IMR-90 (cell line): ENCODE results near the gene COPB1. TPM values are rescaled to one million over a fixed set of nuclear protein-coding genes. Genes with fewer than 3 reads are reported as not detected.

Experiments used
- ATAC-seq: fragments of 200-7000 bp; cut with Tn5 transposase; 2 replicates; pipeline ENCODE4 v1.9.1; 2020; ENCODE audit warnings: low read depth, mild to moderate bottlenecking, moderate library complexity
- BruUV-seq: library from RNA; stranded (reverse); fragments of 400-500 nt; replicated peaks from 2 replicates; lab custom pipeline; 2021; lab: Mats Ljungman, UMichigan
- CTCF ChIA-PET: fragments of 300-600 bp; formaldehyde crosslinking; extraction: SDS; loops from one replicate; lab custom pipeline; 2021; ENCODE audit warnings: antibody characterized with exemption; lab: Yijun Ruan, JAX
- POLR2A ChIA-PET: fragments of 300-600 bp; sonication (Branson Sonifier 250); formaldehyde crosslinking; loops from one replicate; lab custom pipeline; 2022; ENCODE audit warnings: antibody characterized with exemption; ENCODE audit not compliant: unreplicated experiment; lab: Charles Lee
- DNase-seq: peaks from one replicate; pipeline ENCODE4 v3.0.0; 2013
- H2AFZ ChIP-seq: replicated peaks from 2 replicates; pipeline ENCODE3; 2013; ENCODE audit warnings: low read length, mild to moderate bottlenecking; ENCODE audit not compliant: poor library complexity
- H2AK5ac ChIP-seq: 2 replicates; pipeline ENCODE4 v1.6.1; 2013; ENCODE audit warnings: low read depth, low read length, inconsistent platforms
- H2AK9ac ChIP-seq: replicated peaks from 2 replicates; pipeline ENCODE3; 2013; ENCODE audit warnings: mild to moderate bottlenecking, low read depth, low read length, moderate library complexity; ENCODE audit not compliant: poor library complexity
- H2BK120ac ChIP-seq: 2 replicates; pipeline ENCODE4 v1.6.1; 2013; ENCODE audit warnings: low read depth, low read length, inconsistent platforms
- H2BK15ac ChIP-seq: 3 replicates; pipeline ENCODE4 v1.6.1; 2013; ENCODE audit warnings: low read depth, low read length, inconsistent platforms
- H2BK20ac ChIP-seq: 2 replicates; pipeline ENCODE4 v1.6.1; 2013; ENCODE audit warnings: low read depth, mild to moderate bottlenecking, inconsistent platforms, low read length, moderate library complexity
- H2BK5ac ChIP-seq: 2 replicates; pipeline ENCODE4 v1.6.1; 2013; ENCODE audit warnings: mild to moderate bottlenecking, low read depth, low read length, inconsistent platforms; ENCODE audit not compliant: poor library complexity, severe bottlenecking
- H3K14ac ChIP-seq: replicated peaks from 2 replicates; pipeline ENCODE4 v1.6.1; 2013; ENCODE audit warnings: low read depth, low read length, inconsistent platforms
- H3K18ac ChIP-seq: 2 replicates; pipeline ENCODE4 v1.6.1; 2013; ENCODE audit warnings: low read depth, low read length, control low read depth
- H3K23ac ChIP-seq: 2 replicates; pipeline ENCODE4 v1.6.1; 2013; ENCODE audit warnings: low read depth, low read length, inconsistent platforms
- H3K27ac ChIP-seq: 2 replicates; pipeline ENCODE4 v1.5.1; 2013; ENCODE audit warnings: mild to moderate bottlenecking, control low read depth, low read length; ENCODE audit not compliant: insufficient read depth
- H3K27me3 ChIP-seq: 2 replicates; pipeline ENCODE4 v1.6.1; 2013; ENCODE audit warnings: low read length; ENCODE audit not compliant: control insufficient read depth, insufficient read depth
- H3K36me3 ChIP-seq: 2 replicates; pipeline ENCODE4 v1.6.1; 2013; ENCODE audit warnings: low read length, mixed read lengths; ENCODE audit not compliant: control insufficient read depth, insufficient read depth
- H3K4ac ChIP-seq: 2 replicates; pipeline ENCODE4 v1.6.1; 2013; ENCODE audit warnings: low read depth, low read length, inconsistent platforms
- H3K4me1 ChIP-seq: 2 replicates; pipeline ENCODE4 v1.6.1; 2013; ENCODE audit warnings: low read length, mixed read lengths; ENCODE audit not compliant: control insufficient read depth, insufficient read depth
- H3K4me2 ChIP-seq: 2 replicates; pipeline ENCODE4 v1.6.1; 2013; ENCODE audit warnings: low read depth, mild to moderate bottlenecking, control low read depth, low read length, moderate library complexity
- H3K4me3 ChIP-seq: 2 replicates; pipeline ENCODE4 v1.5.1; 2013; ENCODE audit warnings: low read depth, mild to moderate bottlenecking, control low read depth, low read length, moderate library complexity; ENCODE audit not compliant: insufficient read depth
- H3K56ac ChIP-seq: 2 replicates; pipeline ENCODE4 v1.6.1; 2013; ENCODE audit warnings: low read length, inconsistent platforms; ENCODE audit not compliant: insufficient read depth; ENCODE audit errors: extremely low read depth
- H3K79me1 ChIP-seq, 2 experiments: 2 replicates each; pipeline ENCODE4 v1.6.1; 2013; ENCODE audit warnings: low read length in 2 of 2, inconsistent platforms in 1 of 2, low read depth in 1 of 2
- H3K9ac ChIP-seq: 2 replicates; pipeline ENCODE4 v1.6.1; 2013; ENCODE audit warnings: low read depth, low read length, control low read depth
- H3K9me1 ChIP-seq: 2 replicates; pipeline ENCODE4 v1.6.1; 2013; ENCODE audit warnings: low read length, inconsistent platforms; ENCODE audit not compliant: insufficient read depth
- H3K9me3 ChIP-seq: 2 replicates; pipeline ENCODE4 v1.6.1; 2013; ENCODE audit warnings: low read length; ENCODE audit not compliant: control insufficient read depth, insufficient read depth
- H4K20me1 ChIP-seq: 2 replicates; pipeline ENCODE4 v1.6.1; 2013; ENCODE audit warnings: low read length, inconsistent platforms; ENCODE audit not compliant: insufficient read depth
- H4K5ac ChIP-seq: 2 replicates; pipeline ENCODE4 v1.6.1; 2013; ENCODE audit warnings: mild to moderate bottlenecking, low read depth, low read length, control low read depth
- H4K8ac ChIP-seq, 2 experiments: 2 replicates each; pipeline ENCODE4 v1.6.1; 2013; ENCODE audit warnings: low read depth in 2 of 2, low read length in 2 of 2, control low read depth in 1 of 2, inconsistent platforms in 1 of 2
- H4K91ac ChIP-seq: 2 replicates; pipeline ENCODE4 v1.6.1; 2013; ENCODE audit warnings: low read depth, low read length, inconsistent platforms; ENCODE audit not compliant: insufficient read depth
- CTCF ChIP-seq: conservative IDR thresholded peaks from 2 replicates; pipeline ENCODE4 v1.5.1; 2012; ENCODE audit warnings: mild to moderate bottlenecking, low read depth, low read length, improper control_type of control experiment
- RAD21 ChIP-seq: IDR thresholded peaks from 2 replicates; pipeline ENCODE4 v1.6.1; 2012; ENCODE audit warnings: low read length, improper control_type of control experiment
- SMC3 ChIP-seq: fragments of 150-350 bp; IDR thresholded peaks from 2 replicates; pipeline ENCODE4 v1.6.1; 2016; ENCODE audit warnings: low read depth, mild to moderate bottlenecking, antibody characterized with exemption, low read length, moderate library complexity
- USF2 ChIP-seq: fragments of 150-350 bp; IDR thresholded peaks from 2 replicates; pipeline ENCODE4 v1.6.1; 2017; ENCODE audit warnings: mild to moderate bottlenecking, antibody characterized with exemption, low read length, low read depth
- WGBS, 2 experiments: methylation state at CpG; one replicate each; pipeline versions ENCODE4 v1.1.5 to v1.1.7; 2013; ENCODE audit warnings: missing lambda C conversion rate in 2 of 2; ENCODE audit not compliant: insufficient read length in 1 of 2; ENCODE audit errors: extremely low coverage in 2 of 2; 5-methylcytosine and 5-hydroxymethylcytosine counted together
- dilution Hi-C: fragments of 300-500 bp; cut with HindIII; formaldehyde crosslinking; loops from one replicate; pipeline ENCODE4 v1.14.3; 2018; ENCODE audit warnings: low sequenced_read_pairs; ENCODE audit not compliant: unreplicated experiment
- in situ Hi-C: fragments of 300-500 bp; cut with MboI; formaldehyde crosslinking; loops from 3 replicates; pipeline ENCODE4 v1.14.3; 2019; ENCODE audit warnings: low sequenced_read_pairs, inconsistent platforms, mixed read lengths
- intact Hi-C: fragments of 100-400 bp; cut with micrococcal nuclease; formaldehyde crosslinking; loops from 2 replicates; pipeline ENCODE4 v1.10.0; 2022
- polyA plus RNA-seq, 3 experiments: library from polyadenylated mRNA; depleted of rRNA; stranded (reverse); fragments of >200 nt; gene quantifications; 2 replicates each; pipeline ENCODE4 v1.2.3, GENCODE V29; 2012; ENCODE audit warnings: low replicate concordance in 1 of 3
- total RNA-seq: library from RNA; depleted of rRNA; stranded (reverse); fragments of >200 nt; gene quantifications from 2 replicates; pipeline ENCODE4 v1.2.3, GENCODE V29; 2012

Gene COPB1
- total and polyA plus RNA-seq, 2 of the 4 experiments (the other 2 are of a cell fraction) = 136 to 341 TPM

- Histone ChIP-seq H3K36me3 (no peaks in the 10 kb centered on the region), H3K4me3 (no peak overlapping the region), H2BK15ac (peak overlapping the region; percentile 92), H3K27ac (no peak overlapping the region), H3K14ac (peak overlapping the region; percentile 57), H3K79me1 (peaks cover 0 to 14% of the 10 kb centered on the region in 2 experiments; a peak in 1 of 4 replicates), H2BK20ac (peak overlapping the region; percentile 95), H2BK120ac (peak overlapping the region; percentile 99), H2AK5ac (peak overlapping the region; percentile 57; the same call in 1 of the 2 replicates), H3K27me3 (no peaks in the 10 kb centered on the region), H3K9ac (no peak overlapping the region), H3K56ac (no peak overlapping the region), H3K4me1 (peaks cover 31% of the 10 kb centered on the region), H3K9me1 (peaks cover 31% of the 10 kb centered on the region), H4K5ac (no peak overlapping the region; the same call in 1 of the 2 replicates), H2AK9ac (no peak overlapping the region), H2AFZ (no peak overlapping the region), H2BK5ac (peak overlapping the region; percentile 44), H3K4ac (peak overlapping the region; percentile 85), H4K8ac (peak overlapping the region; percentile 23 to 31; a peak in 2 of 4 replicates), H3K18ac (peak overlapping the region; percentile 48; the same call in 1 of the 2 replicates), H3K4me2 (no peak overlapping the region), H3K9me3 (no peaks in the 10 kb centered on the region), H4K91ac (peak overlapping the region; percentile 76), H3K23ac (no peak overlapping the region), H4K20me1 (no peaks in the 10 kb centered on the region)
- dilution Hi-C loops = no loop called here
- ChIA-PET CTCF (interaction anchor here (0.6 to 2.8 kb wide), 10 partner anchors 28 to 335 kb away, joined by 3 to 12 read pairs (median 4); no protein-coding TSS in a partner anchor), POLR2A (no interaction called here)
- peak; percentile 25 for DNase-seq
- in situ Hi-C loops = no loop called here
- BruUV-seq = no TSS peak
- WGBS, 2 experiments = no CpG with 5 or more reads among the region's 6 CpGs
- TF ChIP-seq CTCF = peak; percentile 44
- peak; percentile 36 for TF ChIP-seq RAD21
- no peak for TF ChIP-seq USF2
- TF ChIP-seq SMC3 = peak; percentile 28; the same call in 1 of the 2 replicates
- intact Hi-C loops = no loop called here
- no peak for ATAC-seq
These were observed 80.7 kb downstream of the COPB1 start for GRCh38 chr11:14418801-14419417.
